Measurements from ENCODE around the gene MRPS16. TPM values are rescaled to one million over a fixed set of nuclear protein-coding genes. Genes with fewer than 3 reads are reported as not detected.

The MRPS16 gene
- polyA plus RNA-seq, 1 of the 3 experiments (the other 2 are of a cell fraction): 75.5 TPM

GRCh38 chr10:73246322-73246645 is 6.2 kb downstream of the MRPS16 start:
- Histone ChIP-seq H2AFZ (ENCODE audit: low read depth) (no peak overlapping the region; the same call in 1 of the 2 replicates), H3K27me3 (ENCODE audit: insufficient read depth) (no peaks in the 10 kb centered on the region), H3K9ac (peak overlapping the region; percentile 83), H3K4me3 (ENCODE audit: low read depth in 2 of 2, low read length in 1 of 2) (peak overlapping the region; percentile 75 to 83), H3F3A (replicated peaks; ENCODE audit: insufficient read depth) (peaks cover 18% of the 10 kb centered on the region), H3K4me2 (peak overlapping the region; percentile 79), H3K4me1 (ENCODE audit: control insufficient read depth in 1 of 2, insufficient read depth in 2 of 2, low read depth in 1 of 2, low read length in 1 of 2) (peaks cover 23 to 29% of the 10 kb centered on the region in 2 experiments; a peak in 3 of 4 replicates), H4K20me1 (ENCODE audit: insufficient read depth) (0 out of 2 replicates have a peak, but pooled peaks cover 3% of the 10 kb centered on the region), H3K79me2 (ENCODE audit: insufficient read depth) (peaks cover 87% of the 10 kb centered on the region), H3K36me3 (replicated peaks in 1 of 2; ENCODE audit: control insufficient read depth in 1 of 2, insufficient read depth in 2 of 2, low read length in 1 of 2) (peaks cover 53 to 60% of the 10 kb centered on the region in 2 experiments), H3K27ac (ENCODE audit: low read depth in 2 of 2, low read length in 1 of 2) (peak overlapping the region; percentile 80 to 87), H3K9me2 (no peaks in the 10 kb centered on the region), H3K9me3 (no peaks in the 10 kb centered on the region)
- ChIA-PET CTCF (interaction anchor here (1.2 kb wide), 1 partner anchor 17 kb away, joined by 3 read pairs; no protein-coding TSS in a partner anchor), POLR2A (interaction anchor here (0.8 to 1.5 kb wide), 3 partner anchors 11 to 484 kb away, joined by 3 to 4 read pairs (median 4); partner anchors contain the start of gene CFAP70)
- no peak for TF ChIP-seq ELF1 (IDR thresholded peaks at IDR 0.05)
- TF ChIP-seq YY1 (IDR thresholded peaks at IDR 0.05; ENCODE audit: low read depth): no peak
- no peak for TF ChIP-seq MXI1 (IDR thresholded peaks at IDR 0.05; ENCODE audit: low read depth, low read length)
- no peak for TF ChIP-seq RAD21 (IDR thresholded peaks at IDR 0.05; ENCODE audit: low read length)
- TF ChIP-seq CTCF (IDR thresholded peaks at IDR 0.05): no peak
- TF ChIP-seq TAF1 (IDR thresholded peaks at IDR 0.05; ENCODE audit: borderline replicate concordance, low read depth, low read length): no peak
- no peak for TF ChIP-seq GATA2 (CRISPR knock-in tag; IDR thresholded peaks at IDR 0.05)
- no peak for TF ChIP-seq TCF12 (IDR thresholded peaks at IDR 0.05)
- no peak for TF ChIP-seq USF2 (IDR thresholded peaks at IDR 0.05; ENCODE audit: borderline replicate concordance, low read depth, low read length)
- no peak for TF ChIP-seq GABPA (IDR thresholded peaks at IDR 0.05; ENCODE audit: low read depth)
- no peak for TF ChIP-seq SIN3A (IDR thresholded peaks at IDR 0.05; ENCODE audit: borderline replicate concordance, low read depth, low read length)
- no peak for TF ChIP-seq POLR2AphosphoS5 (IDR thresholded peaks at IDR 0.05; ENCODE audit: low read depth, low read length)
- TF ChIP-seq IRF3 (IDR thresholded peaks at IDR 0.05; ENCODE audit: low read depth, low read length): no peak
- no peak for DNase-seq
- 2% methylated on average over 8 of the region's 8 CpGs for WGBS (ENCODE audit: low lambda C conversion rate)

All from SK-N-SH (cell line).